Panc1 (cell line): ENCODE measurements around the gene PTRHD1. TPM values are rescaled to one million over a fixed set of nuclear protein-coding genes. Genes with fewer than 3 reads are reported as not detected.

ENCODE experiments used
- ATAC-seq: fragments of 200-7000 bp; cut with Tn5 transposase; 2 replicates; pipeline ENCODE4 v1.9.1; 2020; ENCODE audit warnings: mild to moderate bottlenecking, moderate library complexity
- BruUV-seq: library from RNA; stranded (reverse); fragments of 400-500 nt; replicated peaks from 2 replicates; lab custom pipeline; 2021; lab: Mats Ljungman, UMichigan
- CTCF ChIA-PET: fragments of 300-600 bp; sonication (Branson Sonifier 250); formaldehyde crosslinking; loops from one replicate; lab custom pipeline; 2022; ENCODE audit warnings: antibody characterized with exemption; lab: Charles Lee
- POLR2A ChIA-PET: fragments of 300-600 bp; sonication (Branson Sonifier 250); formaldehyde crosslinking; loops from one replicate; lab custom pipeline; 2022; ENCODE audit warnings: antibody characterized with exemption; lab: Charles Lee
- DNase-seq: peaks from one replicate; pipeline ENCODE4 v3.0.0-alpha.2; 2010; ENCODE audit warnings: low read depth, low spot score
- H3K27ac ChIP-seq: 2 replicates; pipeline ENCODE4 v1.5.1; 2011; ENCODE audit warnings: mild to moderate bottlenecking, low read length, inconsistent platforms
- H3K27me3 ChIP-seq: fragments of 200-500 bp; sonication (Bioruptor generic); 2 replicates; pipeline ENCODE4 v1.6.0; 2014; ENCODE audit warnings: low read length, inconsistent platforms; ENCODE audit not compliant: control insufficient read depth, insufficient read depth
- H3K36me3 ChIP-seq: fragments of 200-500 bp; sonication (Bioruptor generic); 2 replicates; pipeline ENCODE4 v1.5.1; 2014; ENCODE audit warnings: inconsistent platforms, mild to moderate bottlenecking, low read length, moderate library complexity; ENCODE audit not compliant: control insufficient read depth, insufficient read depth
- H3K4me1 ChIP-seq: 2 replicates; pipeline ENCODE4 v1.5.1; 2011; ENCODE audit warnings: inconsistent platforms, mild to moderate bottlenecking, low read length, moderate library complexity; ENCODE audit not compliant: control insufficient read depth, insufficient read depth
- H3K4me3 ChIP-seq, 2 experiments: 2 replicates each; pipeline ENCODE4 v1.5.1; 2011 to 2012; ENCODE audit warnings: low read depth in 2 of 2, low read length in 2 of 2, mild to moderate bottlenecking in 2 of 2, inconsistent platforms in 1 of 2, moderate library complexity in 1 of 2
- H3K9me3 ChIP-seq: fragments of 200-500 bp; sonication (Bioruptor generic); 2 replicates; pipeline ENCODE4 v1.5.1; 2014; ENCODE audit warnings: low read depth, mild to moderate bottlenecking, inconsistent platforms, low read length, moderate library complexity; ENCODE audit not compliant: control insufficient read depth, insufficient read depth
- CTCF ChIP-seq: fragments of 450-650 bp; IDR thresholded peaks from 2 replicates; pipeline ENCODE4 v1.5.1; 2017; ENCODE audit warnings: mild to moderate bottlenecking
- POLR2AphosphoS5 ChIP-seq: IDR thresholded peaks from 2 replicates; pipeline ENCODE4 v1.6.1; 2012; ENCODE audit warnings: mild to moderate bottlenecking, low read depth, low read length, moderate library complexity
- REST ChIP-seq, 2 experiments: IDR thresholded peaks; 2 replicates each; pipeline ENCODE4 v1.6.1; 2011 to 2012; ENCODE audit warnings: low read depth in 2 of 2, control low read depth in 1 of 2, low read length in 1 of 2, mild to moderate bottlenecking in 1 of 2, moderate library complexity in 1 of 2; ENCODE audit not compliant: insufficient read depth in 1 of 2
- SIN3A ChIP-seq: IDR thresholded peaks from 2 replicates; pipeline ENCODE4 v1.6.1; 2012; ENCODE audit warnings: low read depth, mild to moderate bottlenecking, low read length, moderate library complexity, borderline replicate concordance; ENCODE audit not compliant: insufficient read depth
- TCF7L2 ChIP-seq: IDR thresholded peaks from 2 replicates; pipeline ENCODE4 v1.6.1; 2011; ENCODE audit warnings: mild to moderate bottlenecking, low read depth, low read length, inconsistent platforms
- in situ Hi-C: cut with HindIII; loops from 2 replicates; pipeline ENCODE4 v1.10.0; 2016; ENCODE audit warnings: low sequenced_read_pairs, low pct_unique_long_range_greater_than_20kb
- intact Hi-C: fragments of 100-400 bp; cut with micrococcal nuclease; formaldehyde crosslinking; loops from one replicate; pipeline ENCODE4 v1.10.0; 2022; ENCODE audit not compliant: unreplicated experiment
- total RNA-seq: library from RNA; stranded (reverse); gene quantifications from one replicate; pipeline ENCODE4 v1.2.1, GENCODE V29; 2021; ENCODE audit not compliant: unreplicated experiment

PTRHD1 gene
- total RNA-seq, 1 experiment from 2014 or later = 55.1 TPM

GRCh38 chr2:24839729-24840128, 46.5 kb upstream of the PTRHD1 start:
- in situ Hi-C loops = no loop called here
- Histone ChIP-seq H3K4me3 (no peak overlapping the region), H3K27me3 (no peaks in the 10 kb centered on the region), H3K4me1 (no peaks in the 10 kb centered on the region), H3K27ac (no peak overlapping the region), H3K9me3 (no peaks in the 10 kb centered on the region), H3K36me3 (no peaks in the 10 kb centered on the region)
- intact Hi-C loops = no loop called here
- ATAC-seq = no peak
- ChIA-PET POLR2A (no interaction called here), CTCF (no interaction called here)
- no peak for DNase-seq
- no TSS peak for BruUV-seq
- no peak for TF ChIP-seq CTCF
- TF ChIP-seq TCF7L2 = no peak
- TF ChIP-seq REST (IDR thresholded peaks at IDR 0.05; ENCODE audit: insufficient read depth in 1 of 2, low read depth in 2 of 2, low read length in 1 of 2) = no peak
- no peak for TF ChIP-seq SIN3A
- TF ChIP-seq POLR2AphosphoS5 = no peak

- no peak overlapping the region for H3K4me3 ChIP-seq
- ChIA-PET POLR2A (no interaction called here), CTCF (no interaction called here)
- no peaks in the 10 kb centered on the region for H3K36me3 ChIP-seq
- ATAC-seq (no peak), DNase-seq (no peak)
- in situ Hi-C loops (no loop called here), intact Hi-C loops (no loop called here)
- H3K27me3 ChIP-seq = no peaks in the 10 kb centered on the region
- BruUV-seq = no TSS peak
- H3K4me1 ChIP-seq = no peaks in the 10 kb centered on the region
- TF ChIP-seq SIN3A (no peak), CTCF (no peak), POLR2AphosphoS5 (no peak), REST (IDR thresholded peaks at IDR 0.05; ENCODE audit: insufficient read depth in 1 of 2, low read depth in 2 of 2, low read length in 1 of 2) (no peak), TCF7L2 (no peak)
- H3K9me3 ChIP-seq = no peaks in the 10 kb centered on the region
- H3K27ac ChIP-seq = no peak overlapping the region
These were observed 45.4 kb upstream of the PTRHD1 start for GRCh38 chr2:24838541-24838940.
